ENCODE data around the gene SRSF12.

SRSF12 gene

GRCh38 chr6:89117211-89118108, at the start of gene SRSF12:
TSS of gene SRSF12 (minus strand) at chr6:89118071. CDS start at chr6:89117887, 184 bp downstream.
- peak; percentile 51 to 65 for DNase-seq

- no peak for DNase-seq
Measured at GRCh38 chr6:89162047-89162371, 44.1 kb upstream of the SRSF12 start.

- no peak for DNase-seq
Measured at GRCh38 chr6:89161326-89162046, 43.6 kb upstream of the SRSF12 start.

- no peak for DNase-seq
Measured at GRCh38 chr6:89160331-89161092, 42.6 kb upstream of the SRSF12 start.

- no peak for DNase-seq
Measured at GRCh38 chr6:89154131-89154530, 36.3 kb upstream of the SRSF12 start.

GRCh38 chr6:89148016-89148750, 30.3 kb upstream of the SRSF12 start:
- peak; percentile 57 to 67 for DNase-seq

GRCh38 chr6:89146718-89147700, 29.1 kb upstream of the SRSF12 start:
- DNase-seq = peak; percentile 66 to 69

GRCh38 chr6:89145956-89146717, 28.3 kb upstream of the SRSF12 start, which contains the start of gene PM20D2:
TSS of gene PM20D2 (plus strand) at chr6:89146055. CDS start at chr6:89146145, 90 bp downstream.
- peak; percentile 75 to 82 for DNase-seq

GRCh38 chr6:89145091-89145955, 27.5 kb upstream of the SRSF12 start:
- DNase-seq = no peak

- no peak for DNase-seq
Measured at GRCh38 chr6:89144354-89144906, 26.6 kb upstream of the SRSF12 start.

- no peak for DNase-seq
Measured at GRCh38 chr6:89140347-89141156, 22.7 kb upstream of the SRSF12 start.

GRCh38 chr6:89139509-89140346, 21.9 kb upstream of the SRSF12 start:
- no peak for DNase-seq

GRCh38 chr6:89138173-89138572, 20.3 kb upstream of the SRSF12 start:
- no peak for DNase-seq

- DNase-seq = no peak
Measured at GRCh38 chr6:89134723-89135122, 16.9 kb upstream of the SRSF12 start.

GRCh38 chr6:89133981-89134380, 16.1 kb upstream of the SRSF12 start:
- no peak for DNase-seq

GRCh38 chr6:89132057-89132456, 14.2 kb upstream of the SRSF12 start:
- no peak for DNase-seq

GRCh38 chr6:89131599-89131998, 13.7 kb upstream of the SRSF12 start:
- no peak for DNase-seq
